Muscle layer of duodenum (tissue), 2 donors: ENCODE measurements around the gene ZBTB1.
"Not testable (repeated sequence)": the region's sequence is repeated elsewhere in the genome, so short reads cannot be mapped to it uniquely, and the experiment has no call there.

Experiments used
- H3K27ac ChIP-seq: one replicate; pipeline ENCODE4 v1.7.0; 2013; ENCODE audit warnings: mild to moderate bottlenecking, low read length
- H3K27me3 ChIP-seq: one replicate; pipeline ENCODE4 v1.7.0; 2013; ENCODE audit warnings: low read depth, mild to moderate bottlenecking, control low read depth, low read length
- H3K36me3 ChIP-seq, 2 donors: one replicate each; pipeline ENCODE4 v1.7.0; 2013; ENCODE audit warnings: low read length in 2 of 2, control low read depth in 1 of 2, mild to moderate bottlenecking in 1 of 2; ENCODE audit not compliant: insufficient read depth in 2 of 2, control insufficient read depth in 1 of 2
- H3K4me1 ChIP-seq, 2 donors: one replicate each; pipeline ENCODE4 v1.7.0; 2013; ENCODE audit warnings: low read length in 2 of 2, mild to moderate bottlenecking in 2 of 2, control low read depth in 1 of 2, moderate library complexity in 1 of 2; ENCODE audit not compliant: insufficient read depth in 2 of 2, control insufficient read depth in 1 of 2
- H3K4me3 ChIP-seq, 2 donors: one replicate each; pipeline ENCODE4 v1.7.0; 2013; ENCODE audit warnings: low read length in 2 of 2, low read depth in 1 of 2, mild to moderate bottlenecking in 1 of 2
- H3K9me3 ChIP-seq, 2 donors: one replicate each; pipeline ENCODE4 v1.7.0; 2013; ENCODE audit warnings: low read length in 2 of 2, control low read depth in 1 of 2, mild to moderate bottlenecking in 1 of 2; ENCODE audit not compliant: control insufficient read depth in 1 of 2
- donor health status: healthy.

The ZBTB1 gene

GRCh38 chr14:64509036-64509435 lies 4.5 kb downstream of the ZBTB1 start:
- peaks cover 23 to 30% of the 10 kb centered on the region in 2 donors for H3K4me1 ChIP-seq
- no peak overlapping the region for H3K4me3 ChIP-seq
- no peaks in the 10 kb centered on the region for H3K9me3 ChIP-seq
- H3K27ac ChIP-seq: no peak overlapping the region
- H3K27me3 ChIP-seq: no peaks in the 10 kb centered on the region
- peaks cover 0 to 4% of the 10 kb centered on the region in 2 donors for H3K36me3 ChIP-seq

GRCh38 chr14:64510825-64511671 lies 6.5 kb downstream of the ZBTB1 start:
- peaks cover 23 to 27% of the 10 kb centered on the region in 2 donors for H3K4me1 ChIP-seq
- no peaks in the 10 kb centered on the region for H3K9me3 ChIP-seq
- H3K27ac ChIP-seq: peak overlapping the region; percentile 29
- no peaks in the 10 kb centered on the region for H3K27me3 ChIP-seq
- H3K4me3 ChIP-seq: no peak overlapping the region
- no peaks in the 10 kb centered on the region for H3K36me3 ChIP-seq

- no peak overlapping the region for H3K4me3 ChIP-seq
- H3K27ac ChIP-seq: no peak overlapping the region
- peaks cover 10 to 14% of the 10 kb centered on the region in 2 donors for H3K4me1 ChIP-seq
- H3K36me3 ChIP-seq: no peaks in the 10 kb centered on the region
- no peaks in the 10 kb centered on the region for H3K27me3 ChIP-seq
- H3K9me3 ChIP-seq: no peaks in the 10 kb centered on the region
Observed at GRCh38 chr14:64513271-64513670, 8.7 kb downstream of the ZBTB1 start.

GRCh38 chr14:64515053-64515452 lies 10.5 kb downstream of the ZBTB1 start:
- Histone ChIP-seq H3K4me3 (no peak overlapping the region), H3K36me3 (no peaks in the 10 kb centered on the region), H3K9me3 (no peaks in the 10 kb centered on the region), H3K27ac (no peak overlapping the region), H3K27me3 (no peaks in the 10 kb centered on the region), H3K4me1 (peaks cover 10 to 14% of the 10 kb centered on the region in 2 donors)

- H3K27ac ChIP-seq: no peak overlapping the region
- no peak overlapping the region for H3K4me3 ChIP-seq
- no peaks in the 10 kb centered on the region for H3K27me3 ChIP-seq
- H3K36me3 ChIP-seq: peaks cover 5 to 6% of the 10 kb centered on the region in 2 donors
- H3K4me1 ChIP-seq: no peaks in the 10 kb centered on the region
- H3K9me3 ChIP-seq: no peaks in the 10 kb centered on the region
Observed at GRCh38 chr14:64516969-64517368, 12.4 kb downstream of the ZBTB1 start.

GRCh38 chr14:64517667-64518066 lies 13.1 kb downstream of the ZBTB1 start:
- H3K9me3 ChIP-seq, H3K27ac ChIP-seq, H3K4me1 ChIP-seq, H3K4me3 ChIP-seq, H3K27me3 ChIP-seq: not testable (repeated sequence)
- H3K36me3 ChIP-seq: peaks cover 11 to 13% of the 10 kb centered on the region in 2 donors

GRCh38 chr14:64518229-64518628 lies 13.7 kb downstream of the ZBTB1 start:
- Histone ChIP-seq H3K9me3 (no peaks in the 10 kb centered on the region), H3K36me3 (peaks cover 17 to 19% of the 10 kb centered on the region in 2 donors), H3K27ac (no peak overlapping the region), H3K27me3 (no peaks in the 10 kb centered on the region), H3K4me3 (no peak overlapping the region), H3K4me1 (no peaks in the 10 kb centered on the region)

GRCh38 chr14:64520699-64521098 lies 16.1 kb downstream of the ZBTB1 start:
- no peak overlapping the region for H3K4me3 ChIP-seq
- H3K27ac ChIP-seq: no peak overlapping the region
- no peaks in the 10 kb centered on the region for H3K27me3 ChIP-seq
- no peaks in the 10 kb centered on the region for H3K9me3 ChIP-seq
- H3K36me3 ChIP-seq: peaks cover 20 to 22% of the 10 kb centered on the region in 2 donors
- H3K4me1 ChIP-seq: no peaks in the 10 kb centered on the region

GRCh38 chr14:64522591-64523355 lies 18.2 kb downstream of the ZBTB1 start:
- Histone ChIP-seq H3K36me3 (peaks cover 20 to 22% of the 10 kb centered on the region in 2 donors), H3K4me3 (no peak overlapping the region), H3K9me3 (no peaks in the 10 kb centered on the region), H3K27ac (no peak overlapping the region), H3K27me3 (no peaks in the 10 kb centered on the region), H3K4me1 (no peaks in the 10 kb centered on the region)

GRCh38 chr14:64525354-64525753 lies 20.8 kb downstream of the ZBTB1 start:
- Histone ChIP-seq H3K36me3 (peaks cover 20 to 22% of the 10 kb centered on the region in 2 donors), H3K4me1 (no peaks in the 10 kb centered on the region), H3K4me3 (no peak overlapping the region), H3K27ac (no peak overlapping the region), H3K27me3 (no peaks in the 10 kb centered on the region), H3K9me3 (no peaks in the 10 kb centered on the region)

- Histone ChIP-seq H3K36me3 (no peaks in the 10 kb centered on the region), H3K4me3 (no peak overlapping the region), H3K27ac (no peak overlapping the region), H3K4me1 (no peaks in the 10 kb centered on the region), H3K9me3 (no peaks in the 10 kb centered on the region), H3K27me3 (no peaks in the 10 kb centered on the region)
Observed at GRCh38 chr14:64531567-64531966, 27.0 kb downstream of the ZBTB1 start.
